ENCODE results near the gene KAZN. TPM values are rescaled to one million over a fixed set of nuclear protein-coding genes. Genes with fewer than 3 reads are reported as not detected.
A peak's percentile ranks its signal among the peaks of the same experiment; 100 is the strongest.

KAZN gene
- total and polyA plus RNA-seq, 2 of the 8 experiments (the other 6 are each of a cell fraction or from before 2014, with no cell fraction given): 3.7 to 11.8 TPM

DNA sequence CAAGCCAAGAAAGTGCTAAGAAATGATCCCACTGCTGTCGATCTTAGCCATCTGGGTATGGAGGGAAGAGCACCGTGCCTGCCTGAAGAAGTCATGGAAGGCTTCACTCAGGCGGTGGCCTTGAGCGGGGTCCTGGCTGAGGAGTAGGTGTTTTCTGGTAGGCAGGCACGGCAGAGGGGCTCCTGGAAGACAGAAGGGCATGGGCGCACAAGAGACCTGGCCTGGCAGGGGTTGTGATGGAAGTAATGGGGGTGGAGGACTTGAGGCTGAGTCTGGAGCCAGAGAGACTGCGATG is 185.1 kb downstream of the KAZN start:
- DNase-seq (ENCODE audit: low read depth in 1 of 2, low spot score in 2 of 2) (no peak), FAIRE-seq (no peak)
- Histone ChIP-seq H4K91ac (replicated peaks; ENCODE audit: insufficient read length, low read length) (no peak overlapping the region), H3K27ac (ENCODE audit: low read depth, low read length) (no peak overlapping the region), H3K4ac (replicated peaks; ENCODE audit: insufficient read length, low read depth, low read length) (no peak overlapping the region), H3K27me3 (replicated peaks in 1 of 4; ENCODE audit: control insufficient read depth in 3 of 4, extremely low read depth in 1 of 4, insufficient read depth in 3 of 4, low read length in 3 of 4) (no peaks in the 10 kb centered on the region), H4K8ac (ENCODE audit: extremely low read depth, insufficient read depth, low read length) (no peak overlapping the region), H3K23ac (ENCODE audit: insufficient read length) (no peak overlapping the region), H3K36me3 (ENCODE audit: control insufficient read depth in 2 of 4, insufficient read depth in 4 of 4, low read length in 3 of 4) (no peaks in the 10 kb centered on the region; a peak in 2 of 8 replicates), H3K56ac (replicated peaks; ENCODE audit: insufficient read length, low read depth, low read length) (no peak overlapping the region), H4K5ac (ENCODE audit: insufficient read length, low read depth, low read length) (no peak overlapping the region), H3K9ac (replicated peaks in 1 of 4; ENCODE audit: extremely low read depth in 1 of 4, low read depth in 3 of 4, low read length in 3 of 4) (no peak overlapping the region), H3K4me2 (ENCODE audit: insufficient read depth in 1 of 2, low read depth in 2 of 2, low read length in 2 of 2) (no peak overlapping the region; a peak in 1 of 4 replicates), H3K23me2 (ENCODE audit: low read depth, low read length) (no peaks in the 10 kb centered on the region), H2BK5ac (ENCODE audit: low read depth, low read length) (peak overlapping the region; percentile 60; the same call in 1 of the 2 replicates), H3K4me3 (ENCODE audit: extremely low read depth in 1 of 4, insufficient read depth in 2 of 4, low read depth in 3 of 4, low read length in 4 of 4) (no peak overlapping the region), H3K9me3 (ENCODE audit: insufficient read depth in 2 of 2, low read depth in 1 of 2, low read length in 1 of 2) (no peaks in the 10 kb centered on the region), H3K18ac (ENCODE audit: extremely low read depth, low read length) (no peak overlapping the region), H2BK120ac (replicated peaks; ENCODE audit: low read depth, low read length) (no peak overlapping the region), H2BK20ac (ENCODE audit: low read length) (no peak overlapping the region), H3K4me1 (replicated peaks in 1 of 4; ENCODE audit: control insufficient read depth in 3 of 4, insufficient read depth in 4 of 4, low read length in 3 of 4) (peaks cover 3 to 22% (median 9%) of the 10 kb centered on the region in 4 experiments; a peak in 6 of 7 replicates), H2BK12ac (ENCODE audit: low read depth, low read length) (peak overlapping the region; percentile 14; the same call in 1 of the 2 replicates), H3K14ac (ENCODE audit: insufficient read length) (no peak overlapping the region), H2BK15ac (ENCODE audit: low read length) (no peak overlapping the region), H3K79me2 (ENCODE audit: control insufficient read depth in 1 of 2, insufficient read depth in 2 of 2, low read length in 2 of 2) (no peaks in the 10 kb centered on the region), H2AFZ (ENCODE audit: low read length) (no peak overlapping the region), H3K79me1 (ENCODE audit: low read depth, low read length) (no peaks in the 10 kb centered on the region; the same call in 1 of the 2 replicates), H4K20me1 (replicated peaks in 1 of 2; ENCODE audit: control insufficient read depth in 1 of 2, insufficient read depth in 2 of 2, low read length in 2 of 2) (no peaks in the 10 kb centered on the region), H2AK5ac (ENCODE audit: low read depth, low read length) (no peak overlapping the region)
- no peak for TF ChIP-seq CBX8 (IDR thresholded peaks at IDR 0.05; ENCODE audit: borderline replicate concordance, low read depth, low read length)
- WGBS, 2 experiments (ENCODE audit: extremely low coverage in 1 of 2, insufficient coverage in 1 of 2, insufficient read length in 1 of 2, insufficient replicate concordance in 2 of 2, low coverage in 1 of 2, low lambda C conversion rate in 2 of 2, missing lambda C conversion rate in 1 of 2): 89% methylated on average over 7 of the region's 7 CpGs; no CpG with 5 or more reads in 1 of the 2 experiments
- POLR2A ChIA-PET (ENCODE audit: partially characterized antibody): no interaction called here
- CTCF ChIA-PET (ENCODE audit: partially characterized antibody): interaction anchor here (1.6 kb wide), 1 partner anchor 9 kb away, joined by 5 read pairs; no protein-coding TSS in a partner anchor
